ENCODE results near the gene NUDT5.
"Not testable (repeated sequence)": the region's sequence is repeated elsewhere in the genome, so short reads cannot be mapped to it uniquely, and the experiment has no call there.

Gene NUDT5

DNA sequence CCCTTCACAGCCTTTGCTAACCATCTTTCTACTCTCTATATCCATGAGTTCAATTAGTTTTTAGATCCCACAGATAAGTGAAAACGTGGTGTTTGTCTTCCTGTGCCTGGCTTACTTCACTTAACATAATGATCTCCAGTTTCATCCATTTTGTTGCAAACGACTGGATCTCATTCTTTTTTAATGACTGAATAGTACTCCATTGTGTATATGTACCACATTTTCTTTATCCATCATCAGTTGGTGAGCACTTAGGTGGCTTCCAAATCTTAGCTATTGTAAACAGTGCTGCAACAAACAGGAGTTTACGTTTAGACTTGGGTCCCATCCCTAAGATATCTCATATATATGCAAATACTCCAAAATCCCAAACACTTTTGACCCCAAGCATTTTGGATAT, 9.4 kb upstream of the NUDT5 start:
- DNase-seq (ENCODE audit: low read depth in 3 of 3) = no peak

DNA sequence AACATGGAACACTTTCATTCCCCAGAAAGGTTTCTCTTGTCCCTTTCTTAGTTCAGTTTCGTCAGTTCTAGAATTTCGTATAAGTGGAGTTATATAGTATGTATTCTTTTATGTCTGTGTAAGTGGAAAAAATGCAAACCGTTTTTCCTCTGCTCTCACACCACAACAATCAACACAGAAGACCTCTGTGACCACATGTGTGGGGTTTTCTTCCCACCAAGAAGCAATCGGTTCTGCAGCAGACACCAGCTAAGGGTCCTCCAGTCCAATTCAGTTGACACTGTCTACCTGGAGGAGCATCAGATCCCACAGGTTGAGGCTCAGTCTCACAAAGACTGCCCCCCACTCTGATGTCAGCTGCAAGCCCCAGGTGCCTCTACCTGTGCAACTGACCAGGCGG, 6.5 kb upstream of the NUDT5 start:
- no peak for DNase-seq (ENCODE audit: low read depth in 3 of 3)

DNA sequence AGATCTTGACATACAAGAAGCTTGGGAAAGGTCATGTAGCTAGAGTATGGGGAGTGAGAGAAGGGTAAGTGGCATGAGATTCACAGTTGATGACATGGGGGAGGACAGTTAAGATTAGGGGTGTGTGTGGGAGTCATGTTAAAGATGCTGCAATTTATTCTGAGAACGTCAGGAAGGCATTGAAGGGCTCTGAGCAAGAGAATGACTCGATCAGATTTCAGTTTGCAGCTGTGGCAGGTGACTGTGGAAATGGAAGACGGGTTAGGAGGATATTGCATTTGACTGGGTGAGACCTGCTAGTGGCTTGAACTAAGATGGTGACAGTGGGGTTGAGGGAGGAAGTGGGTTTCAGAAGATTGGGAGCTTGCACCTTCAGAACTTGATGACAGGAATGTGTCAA, 5.9 kb upstream of the NUDT5 start:
- no peak for DNase-seq (ENCODE audit: low read depth in 3 of 3)

DNA sequence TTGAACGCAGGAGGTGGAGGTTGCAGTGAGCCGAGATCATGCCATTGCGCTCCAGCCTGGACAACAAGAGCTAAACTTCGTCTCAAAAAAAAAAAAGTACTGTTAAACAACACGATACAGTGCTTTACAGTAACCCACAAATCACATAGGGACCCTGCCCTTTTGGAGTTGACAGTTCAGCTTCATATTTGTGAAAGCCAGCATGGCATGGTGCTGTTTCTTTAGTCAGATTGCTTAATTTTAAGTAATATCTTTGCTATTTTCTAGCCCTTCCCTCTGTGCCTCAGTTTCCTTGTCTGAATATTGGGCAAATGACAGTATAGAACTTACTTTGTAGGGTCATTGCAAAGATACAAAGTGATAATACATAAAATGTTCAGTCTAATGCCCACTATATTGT, 5.2 kb upstream of the NUDT5 start:
- DNase-seq (ENCODE audit: low read depth in 3 of 3) = no peak

DNA sequence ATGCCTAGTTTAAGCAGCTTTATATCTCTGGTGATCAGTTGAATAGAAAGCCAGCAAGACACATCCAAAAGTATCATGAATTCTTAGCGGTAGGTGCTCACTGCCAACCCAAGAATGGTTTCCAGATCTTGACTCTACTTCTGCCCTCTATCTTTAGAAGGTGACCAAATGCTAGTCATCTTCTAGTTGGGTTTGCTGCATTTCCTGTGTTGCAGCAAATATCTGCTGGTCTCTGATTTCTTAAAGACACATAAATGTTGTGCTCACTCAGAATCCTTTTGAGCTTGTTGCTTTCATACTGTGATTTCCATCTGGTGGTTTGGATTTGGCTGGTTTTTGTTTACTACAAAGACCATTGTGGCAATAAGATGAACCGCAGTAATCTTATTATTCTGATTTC, 2.5 kb upstream of the NUDT5 start:
- DNase-seq (ENCODE audit: low read depth in 3 of 3) = no peak

GRCh38 chr10:12196531-12197211, 980 bp upstream of the NUDT5 start:
- no peak for DNase-seq (ENCODE audit: low read depth in 3 of 3)

DNA sequence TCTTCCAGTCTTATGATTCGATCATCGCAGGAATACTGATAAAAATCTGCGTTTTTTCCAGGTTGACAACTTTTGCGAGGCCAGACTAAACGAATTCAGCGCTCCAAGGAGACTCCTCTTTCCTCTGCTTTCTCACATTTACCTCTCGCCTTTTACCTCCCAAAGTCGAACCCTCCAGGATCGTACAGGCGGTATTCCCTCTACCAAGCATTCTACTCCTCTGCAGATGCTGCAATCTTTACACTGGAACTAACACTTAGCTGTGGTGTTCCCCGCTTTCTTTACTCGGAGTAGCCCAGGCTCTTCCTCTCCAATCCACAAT, 449 bp downstream of the NUDT5 start:
- DNase-seq (ENCODE audit: low read depth in 3 of 3) = no peak

GRCh38 chr10:12194752-12195271, 879 bp downstream of the NUDT5 start:
- DNase-seq (ENCODE audit: low read depth in 3 of 3) = peak in 1 of 3 experiments; percentile 9

DNA sequence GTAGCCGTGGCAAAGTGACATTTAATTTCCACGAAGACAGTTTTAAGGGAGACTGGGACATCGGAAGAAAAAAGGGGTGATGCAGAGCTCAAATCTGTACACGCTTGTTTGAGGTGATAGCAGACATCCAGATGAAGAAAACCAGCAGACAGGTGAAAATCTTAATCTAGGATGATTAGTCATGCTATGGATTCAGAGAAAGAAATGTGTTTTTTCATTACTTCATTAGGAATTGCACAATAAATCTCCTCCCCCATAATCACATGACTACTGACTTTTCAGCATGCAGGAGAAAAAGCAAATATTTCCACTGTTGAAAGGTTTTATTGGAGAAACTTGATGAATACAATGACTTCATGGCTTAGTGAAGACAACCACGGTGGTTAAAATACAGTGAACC, 2.5 kb downstream of the NUDT5 start:
- no peak for DNase-seq (ENCODE audit: low read depth in 3 of 3)

GRCh38 chr10:12191715-12192114, 4.0 kb downstream of the NUDT5 start:
- DNase-seq (ENCODE audit: low read depth in 3 of 3) = no peak

DNA sequence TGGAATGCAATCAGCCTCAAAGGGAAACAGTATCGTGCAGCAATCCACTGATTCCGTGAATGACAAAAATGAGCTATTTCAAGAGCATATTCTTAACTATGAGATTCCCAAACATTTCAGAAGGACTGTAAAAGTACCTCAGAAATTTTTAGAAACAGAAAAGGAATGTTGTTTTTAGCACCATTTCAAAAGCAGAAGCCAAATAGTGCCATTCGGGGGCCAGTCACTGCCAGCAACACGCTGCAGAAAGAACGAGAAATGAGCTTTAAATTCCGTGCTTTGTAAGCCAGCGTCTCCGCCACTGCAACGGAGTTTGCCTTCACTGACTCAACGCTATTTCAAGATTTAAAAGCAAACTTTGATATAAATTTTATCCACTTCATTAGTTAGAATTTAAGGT, 6.3 kb downstream of the NUDT5 start:
- DNase-seq (ENCODE audit: low read depth in 3 of 3) = no peak

DNA sequence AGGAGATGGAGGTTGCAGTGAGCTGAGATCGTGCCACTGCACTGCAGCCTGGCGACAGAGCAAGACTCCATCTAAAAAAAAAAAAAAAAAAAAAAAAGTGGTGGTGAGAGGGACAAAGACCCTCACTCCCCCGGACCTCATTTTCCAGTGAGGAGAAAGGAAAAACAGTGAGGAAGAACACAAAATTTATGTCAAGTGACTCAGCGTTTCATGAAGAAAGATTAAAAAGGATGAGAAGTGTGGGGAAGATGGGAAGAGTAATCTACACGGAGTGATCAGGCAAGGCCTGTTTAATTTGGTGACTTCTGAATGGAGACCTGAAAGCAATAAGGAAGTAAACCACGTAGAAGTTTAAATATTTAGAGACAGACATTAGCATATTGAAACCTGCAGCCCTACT, 7.0 kb downstream of the NUDT5 start:
- DNase-seq (ENCODE audit: low read depth in 3 of 3) = no peak

GRCh38 chr10:12187321-12187905, 8.3 kb downstream of the NUDT5 start:
- no peak for DNase-seq (ENCODE audit: low read depth in 3 of 3)

GRCh38 chr10:12186323-12186722, 9.4 kb downstream of the NUDT5 start:
- no peak for DNase-seq (ENCODE audit: low read depth in 3 of 3)

DNA sequence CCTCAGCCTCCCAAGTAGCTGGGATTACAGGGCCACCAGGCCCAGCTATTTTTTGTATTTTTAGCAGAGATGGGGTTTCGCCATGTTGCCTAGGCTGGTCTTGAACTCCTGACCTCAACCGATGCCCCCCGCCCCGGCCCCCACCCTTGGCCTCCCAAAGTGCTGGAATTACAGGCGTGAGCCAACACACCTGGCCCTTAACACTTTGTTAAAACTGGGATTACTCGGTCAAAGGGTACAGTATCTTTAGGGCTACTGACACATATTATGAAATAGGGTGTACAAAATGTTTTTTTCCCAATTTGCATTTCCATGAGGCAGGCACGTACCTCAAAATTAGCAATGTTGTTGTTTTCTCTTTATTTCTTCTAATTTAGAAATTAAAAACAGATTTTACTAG, 11.5 kb downstream of the NUDT5 start:
- no peak for DNase-seq (ENCODE audit: low read depth in 3 of 3)

GRCh38 chr10:12181065-12181775, 14.5 kb downstream of the NUDT5 start:
- DNase-seq (ENCODE audit: low read depth in 3 of 3) = peak; percentile 24 to 47 (median 24)

DNA sequence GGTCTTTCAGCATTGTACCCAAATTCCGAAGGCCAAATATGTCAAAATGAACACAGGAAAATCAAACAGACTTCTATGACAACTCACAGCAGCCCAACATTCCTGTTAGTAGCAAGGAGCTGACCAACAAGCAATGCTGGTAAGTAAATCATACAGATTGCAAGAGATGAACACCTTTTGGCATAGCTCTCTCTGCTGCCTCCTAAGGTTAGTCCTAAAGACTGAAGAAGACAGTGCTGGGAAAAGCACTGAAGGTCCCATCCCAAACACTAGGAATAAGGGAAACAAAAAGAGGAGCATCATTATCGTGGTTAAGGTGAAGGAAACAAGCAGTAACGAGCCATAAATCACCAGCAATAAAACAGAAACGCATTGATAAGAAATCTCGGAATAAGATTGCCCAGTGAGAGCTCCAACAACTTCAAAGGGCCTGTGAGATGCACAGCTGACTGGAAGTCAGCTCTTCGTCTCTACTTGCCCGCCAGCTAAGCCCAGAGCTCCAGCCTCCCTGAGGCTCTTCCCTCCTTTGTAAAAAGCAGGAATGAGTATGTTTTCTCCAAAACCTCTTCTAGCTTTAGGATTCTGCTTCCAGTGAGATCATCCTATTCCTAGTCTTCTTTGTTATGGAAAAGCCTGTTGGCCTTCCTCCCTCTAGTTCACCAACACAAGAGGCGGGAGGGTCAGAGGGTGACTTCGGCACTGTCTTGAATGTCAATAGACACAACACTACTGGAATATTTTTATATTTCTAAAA, 15.3 kb downstream of the NUDT5 start:
- DNase-seq (ENCODE audit: low read depth in 3 of 3) = no peak

GRCh38 chr10:12179606-12180170, 16.0 kb downstream of the NUDT5 start:
- no peak for DNase-seq (ENCODE audit: low read depth in 3 of 3)

GRCh38 chr10:12177642-12178041, 18.0 kb downstream of the NUDT5 start:
- DNase-seq (ENCODE audit: low read depth in 3 of 3) = no peak

DNA sequence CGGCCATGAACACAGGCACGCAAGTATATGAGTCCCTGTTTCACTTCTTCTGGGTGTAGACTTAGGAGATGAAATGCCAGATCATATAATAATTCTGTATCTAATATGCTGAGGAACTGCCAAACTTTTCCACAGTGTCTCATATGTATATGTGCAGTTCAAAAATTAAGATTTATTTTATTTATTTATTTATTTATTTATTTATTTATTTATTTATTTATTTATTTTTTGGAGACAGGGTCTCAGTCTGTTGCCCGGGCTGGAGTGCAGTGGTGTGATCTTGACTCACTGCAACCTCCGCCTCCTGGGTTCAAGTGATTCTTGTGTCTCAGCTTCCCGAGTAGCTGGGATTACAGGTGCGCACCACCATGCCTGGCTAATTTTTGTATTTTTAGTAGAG, 24.2 kb downstream of the NUDT5 start:
- DNase-seq (ENCODE audit: low read depth in 3 of 3) = not testable (repeated sequence)

DNA sequence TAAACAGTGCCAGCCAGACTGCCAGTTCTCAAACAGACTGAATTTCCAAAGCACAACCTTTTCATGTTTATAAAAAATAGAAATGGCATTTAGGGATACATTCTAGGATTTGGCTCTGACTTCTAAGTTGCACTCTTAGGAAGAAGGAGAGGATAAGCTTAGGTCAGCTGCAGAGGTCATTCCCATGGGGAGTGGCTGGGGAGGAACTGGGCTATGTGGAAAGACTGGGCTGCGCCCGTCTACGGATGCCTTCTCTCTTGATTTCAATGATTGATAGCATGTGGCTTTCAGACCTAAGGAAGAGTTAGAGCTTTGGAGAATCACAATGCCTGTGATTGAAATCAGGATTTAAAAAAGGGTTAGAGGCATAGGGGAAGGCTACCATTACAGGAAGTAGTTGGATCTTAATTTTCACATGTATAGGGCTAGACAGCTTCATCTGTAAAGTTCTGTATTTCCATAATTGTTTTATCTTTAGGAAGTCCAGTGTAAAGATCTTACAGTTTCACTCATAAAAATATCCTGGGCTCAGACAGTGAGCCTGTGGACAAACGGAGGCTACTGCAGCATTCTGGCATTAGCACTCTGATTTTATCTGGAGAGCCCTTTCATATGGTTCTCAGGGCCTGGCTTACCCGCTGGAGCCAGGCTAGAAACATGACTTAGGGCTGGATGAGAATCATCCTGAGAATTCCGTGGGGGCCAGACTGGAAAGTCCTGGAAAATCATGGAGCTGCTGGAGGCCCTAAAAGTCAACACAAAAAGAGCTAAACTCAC, 29.5 kb downstream of the NUDT5 start:
- no peak for DNase-seq (ENCODE audit: low read depth in 3 of 3)
